HG02571 (cell line): ENCODE measurements around the gene SLC27A4.

Source experiments
- ATAC-seq: cut with Tn5 transposase; IDR thresholded peaks from one replicate; pipeline ENCODE4 v1.9.1; 2021; ENCODE audit warnings: mild to moderate bottlenecking, moderate library complexity; ENCODE audit not compliant: unreplicated experiment

Gene SLC27A4

DNA sequence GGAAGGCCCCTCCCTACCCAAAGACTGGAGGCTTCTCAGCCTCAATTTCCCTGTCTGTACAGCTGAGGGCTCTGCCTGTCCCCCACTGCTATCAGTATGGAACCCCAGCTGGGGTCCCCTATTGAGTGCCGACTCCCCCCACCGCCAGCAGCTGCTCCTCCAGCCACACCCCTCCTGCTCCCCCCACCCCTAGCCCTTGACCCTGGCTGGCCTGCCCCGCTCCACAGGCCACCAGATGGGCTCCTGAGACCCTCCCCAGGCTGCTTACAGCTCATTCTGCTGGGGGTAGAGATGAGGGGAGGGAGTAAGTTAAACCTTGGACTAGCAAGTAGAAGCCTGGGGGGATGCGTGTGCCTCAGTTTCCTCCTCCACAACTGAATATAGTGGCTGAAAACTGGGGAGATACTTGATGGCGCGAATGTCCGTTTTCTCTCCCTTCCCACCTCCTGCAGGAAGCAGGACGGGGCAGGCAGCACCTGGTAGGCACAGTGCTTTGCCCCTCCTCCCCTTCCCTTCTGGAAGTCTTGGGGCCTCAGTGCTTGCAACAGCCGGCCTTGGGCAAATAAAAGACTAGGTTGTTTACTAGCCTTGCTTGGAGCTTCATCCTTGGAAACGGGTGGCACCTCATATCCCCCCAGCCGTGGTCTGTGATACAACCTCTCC, 50.0 kb downstream of the SLC27A4 start:
- ATAC-seq, result no peak

- no peak for ATAC-seq
Observed at GRCh38 chr9:128390813-128391711, 50.7 kb downstream of the SLC27A4 start.

DNA sequence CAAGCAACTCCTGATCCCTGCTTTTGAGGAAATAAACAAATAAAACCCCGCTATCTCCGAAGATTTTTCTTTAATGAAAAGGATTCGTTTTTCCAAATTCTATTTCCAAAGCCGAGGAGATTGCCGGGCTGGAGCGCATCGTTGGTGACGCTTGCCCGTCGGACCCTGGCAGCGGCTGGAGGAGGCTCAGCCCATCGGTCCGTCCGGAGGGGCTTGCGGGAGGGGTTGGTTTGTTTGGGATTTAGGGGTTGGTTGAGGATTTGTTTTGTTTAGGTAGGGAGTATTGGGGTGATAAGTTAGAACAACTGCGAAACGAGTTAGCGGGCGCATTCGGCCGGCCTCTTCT, 51.6 kb downstream of the SLC27A4 start:
- ATAC-seq, result no peak

GRCh38 chr9:128392302-128393144, 52.2 kb downstream of the SLC27A4 start:
- no peak for ATAC-seq

- no peak for ATAC-seq
Observed at GRCh38 chr9:128393145-128393775, 52.9 kb downstream of the SLC27A4 start.

GRCh38 chr9:128393970-128394369, 53.6 kb downstream of the SLC27A4 start:
- no peak for ATAC-seq

DNA sequence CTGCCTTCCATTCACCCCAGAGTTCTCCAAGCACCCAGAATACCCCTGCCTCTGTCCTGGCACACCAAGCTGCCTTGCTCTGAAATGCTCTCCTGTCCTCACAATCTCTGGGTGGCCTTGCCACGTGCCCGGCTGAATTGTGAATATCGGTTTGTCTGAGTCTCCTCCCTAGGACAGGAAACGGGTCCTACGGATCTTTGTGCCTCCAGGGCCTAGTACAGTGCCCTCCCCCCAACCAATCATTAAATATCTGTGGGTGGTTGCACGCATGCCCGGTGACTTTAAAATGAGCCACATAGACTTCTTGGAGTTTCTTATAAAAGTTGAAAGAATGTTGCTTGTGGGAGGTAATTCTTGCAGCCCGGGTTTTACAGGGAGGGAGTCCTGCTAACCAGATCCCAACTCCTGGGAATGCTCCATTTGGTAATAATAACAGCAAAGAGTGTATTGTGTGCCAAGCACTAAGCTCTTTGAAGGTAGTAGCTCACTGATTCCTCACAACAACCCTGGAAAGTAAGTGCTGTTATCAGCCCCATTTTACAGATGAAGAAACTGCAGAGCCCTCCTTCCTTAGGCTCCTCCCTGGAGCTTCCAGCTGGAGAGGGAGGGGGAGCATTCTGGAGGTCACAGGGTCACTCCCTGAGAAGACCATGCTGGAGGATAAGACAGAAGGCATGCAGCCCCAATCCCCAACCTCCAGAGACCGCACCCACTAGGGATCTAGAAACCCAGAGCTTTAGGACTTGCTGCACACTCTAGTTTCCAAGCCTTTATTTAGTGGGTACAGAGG, 54.2 kb downstream of the SLC27A4 start:
- ATAC-seq, result no peak

- no peak for ATAC-seq
Observed at GRCh38 chr9:128396970-128397613, 56.8 kb downstream of the SLC27A4 start.

GRCh38 chr9:128397831-128398230, 57.5 kb downstream of the SLC27A4 start:
- ATAC-seq, result no peak

- ATAC-seq, result no peak
Observed at GRCh38 chr9:128399861-128400260, 59.5 kb downstream of the SLC27A4 start.

DNA sequence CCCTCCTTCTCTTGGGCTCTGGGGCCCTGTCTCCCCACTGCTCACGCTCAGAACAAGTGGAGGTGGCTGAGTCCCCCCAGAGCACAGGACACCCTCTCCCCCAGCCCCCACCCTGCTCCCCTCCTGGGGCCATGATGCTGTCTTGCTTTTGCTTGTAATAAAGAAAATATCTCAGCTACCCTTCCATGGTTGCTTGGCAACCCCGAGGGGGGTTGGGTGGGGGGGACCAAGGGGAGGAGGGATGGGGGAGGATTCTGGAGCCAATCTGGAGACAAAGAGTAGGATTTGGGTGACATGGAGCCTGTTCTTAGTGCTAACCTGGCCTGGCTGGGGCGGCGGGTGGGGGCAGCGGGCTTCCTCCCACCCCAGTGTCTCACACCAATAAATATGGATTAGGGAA, 64.2 kb downstream of the SLC27A4 start:
- ATAC-seq, result no peak

GRCh38 chr9:128405077-128405779, 64.9 kb downstream of the SLC27A4 start:
- ATAC-seq, result no peak

DNA sequence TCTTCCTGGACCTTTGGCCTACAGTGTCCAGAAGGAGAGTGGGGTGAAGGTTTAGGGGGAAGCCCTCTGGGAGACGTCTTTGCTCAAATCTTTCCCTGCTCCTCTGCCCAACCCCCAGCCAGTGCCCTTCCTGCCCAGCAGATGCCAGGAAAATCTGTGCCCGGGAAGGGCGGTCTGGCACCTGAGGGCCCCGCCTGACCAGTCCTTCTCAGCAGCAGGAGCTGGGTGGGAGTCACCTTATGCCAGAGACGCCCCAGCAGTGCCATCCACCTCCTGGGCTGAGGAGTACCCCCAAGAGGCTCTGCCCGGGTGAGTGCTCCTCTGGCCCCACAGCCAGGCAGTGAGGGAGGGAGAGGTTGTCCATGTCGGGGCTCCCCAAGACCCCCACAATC, 65.4 kb downstream of the SLC27A4 start:
- ATAC-seq, result no peak

- ATAC-seq, result no peak
Observed at GRCh38 chr9:128406848-128407391, 66.6 kb downstream of the SLC27A4 start.

DNA sequence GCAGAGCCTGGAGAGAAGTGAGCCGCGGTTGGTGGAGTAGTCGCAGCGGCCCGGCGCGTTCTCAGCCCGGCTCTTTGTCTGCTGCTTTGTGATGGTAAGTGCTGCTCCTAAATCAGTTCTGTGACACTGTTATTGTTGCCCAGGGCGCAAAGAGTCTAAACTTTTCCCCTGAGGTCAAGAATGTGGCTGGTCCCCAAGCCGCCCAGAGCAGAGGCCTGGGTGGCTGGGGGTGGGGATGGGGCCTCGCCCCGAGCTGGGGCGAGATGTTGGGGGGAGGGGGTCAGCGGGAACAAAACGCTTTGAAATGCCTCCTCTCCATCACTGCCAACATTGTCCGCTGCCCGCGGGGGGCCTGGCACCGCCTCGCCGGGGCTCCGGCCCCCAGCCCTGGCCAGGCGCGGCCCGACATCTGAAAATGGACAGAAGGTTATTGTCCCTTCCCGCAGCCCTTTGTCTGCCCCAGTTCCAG, 68.7 kb downstream of the SLC27A4 start:
- no peak for ATAC-seq

DNA sequence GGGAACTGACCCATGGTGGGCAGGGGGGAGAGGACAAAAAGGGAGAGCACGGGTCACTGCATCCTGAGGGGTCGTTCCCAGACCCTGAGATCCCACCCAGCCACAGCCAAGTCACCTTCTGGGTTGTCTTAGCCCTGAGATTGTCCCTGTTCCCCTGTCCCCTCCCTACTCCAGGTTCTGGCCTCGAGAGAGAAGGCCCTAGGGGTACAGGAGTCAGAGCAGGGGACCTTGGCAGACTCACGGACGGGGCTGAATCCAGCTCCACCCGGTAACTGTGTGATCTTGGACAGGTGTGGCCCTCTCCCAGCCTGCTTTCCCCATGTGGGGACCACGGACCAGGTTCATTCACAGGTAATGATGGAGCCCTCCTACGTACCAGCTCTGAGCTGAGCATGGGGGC, 69.1 kb downstream of the SLC27A4 start:
- ATAC-seq, result no peak

DNA sequence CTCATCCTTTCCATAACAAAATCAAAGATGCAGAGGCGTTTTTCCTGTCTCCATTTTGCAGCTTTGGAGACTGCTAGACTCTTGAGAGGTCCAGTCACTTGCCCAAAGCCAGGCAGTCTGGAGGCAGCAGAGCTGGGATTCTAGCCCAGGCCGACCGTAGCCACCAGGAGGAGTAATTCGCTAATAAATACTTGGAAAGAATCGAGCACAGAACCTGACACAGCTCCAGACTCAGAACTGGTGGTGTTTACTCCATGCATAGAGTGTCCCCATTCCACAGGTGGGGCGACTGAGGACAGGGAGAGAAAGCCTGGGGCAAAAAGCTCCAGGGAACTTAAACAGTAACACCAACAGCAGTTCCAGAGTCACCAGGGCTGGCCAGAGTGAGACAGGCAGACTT, 69.7 kb downstream of the SLC27A4 start:
- no peak for ATAC-seq
